HEK293 (cell line): ENCODE results near the gene ARHGAP23.

Source experiments
- GLIS1 ChIP-seq: fragments of 450-650 bp; formaldehyde crosslinking; IDR thresholded peaks from 2 replicates; pipeline ENCODE4 v1.5.1; 2016; ENCODE audit warnings: missing biosample characterization, missing genetic modification characterization
- KLF7 ChIP-seq: fragments of 450-650 bp; formaldehyde crosslinking; IDR thresholded peaks from 2 replicates; pipeline ENCODE4 v1.5.1; 2016; ENCODE audit warnings: missing biosample characterization, missing genetic modification characterization, borderline replicate concordance
- KLF8 ChIP-seq: fragments of 450-650 bp; formaldehyde crosslinking; IDR thresholded peaks from 2 replicates; pipeline ENCODE4 v1.5.1; 2016; ENCODE audit warnings: missing biosample characterization, missing genetic modification characterization
- MYNN ChIP-seq: fragments of 450-650 bp; formaldehyde crosslinking; IDR thresholded peaks from 2 replicates; pipeline ENCODE4 v1.5.1; 2016; ENCODE audit warnings: missing biosample characterization, missing genetic modification characterization, borderline replicate concordance
- PRDM2 ChIP-seq: fragments of 450-650 bp; formaldehyde crosslinking; IDR thresholded peaks from 2 replicates; pipeline ENCODE4 v1.5.1; 2016; ENCODE audit warnings: missing biosample characterization, missing genetic modification characterization, borderline replicate concordance
- SETDB1 ChIP-seq: IDR thresholded peaks from one replicate; pipeline ENCODE4 v1.6.1; 2017; ENCODE audit warnings: mild to moderate bottlenecking, low read length, moderate library complexity, mixed read lengths; ENCODE audit not compliant: insufficient read length
- SP7 ChIP-seq: fragments of 450-650 bp; formaldehyde crosslinking; IDR thresholded peaks from 2 replicates; pipeline ENCODE4 v1.5.1; 2016; ENCODE audit warnings: missing biosample characterization, missing genetic modification characterization
- ZBTB17 ChIP-seq: fragments of 450-650 bp; formaldehyde crosslinking; IDR thresholded peaks from 2 replicates; pipeline ENCODE4 v1.5.1; 2016; ENCODE audit warnings: missing biosample characterization, missing genetic modification characterization
- ZBTB26 ChIP-seq: fragments of 450-650 bp; formaldehyde crosslinking; optimal IDR thresholded peaks from 2 replicates; pipeline ENCODE3; 2016; ENCODE audit warnings: missing biosample characterization, mild to moderate bottlenecking, missing genetic modification characterization
- ZBTB48 ChIP-seq: fragments of 450-650 bp; formaldehyde crosslinking; IDR thresholded peaks from 2 replicates; pipeline ENCODE4 v1.5.1; 2016; ENCODE audit warnings: missing biosample characterization, missing genetic modification characterization
- ZEB2 ChIP-seq: fragments of 450-650 bp; formaldehyde crosslinking; IDR thresholded peaks from 2 replicates; pipeline ENCODE4 v1.5.1; 2016; ENCODE audit warnings: missing biosample characterization, missing genetic modification characterization
- ZFHX2 ChIP-seq: fragments of 450-650 bp; formaldehyde crosslinking; conservative IDR thresholded peaks from 2 replicates; pipeline ENCODE4 v1.5.1; 2016; ENCODE audit warnings: missing biosample characterization, missing genetic modification characterization
- ZFP41 ChIP-seq: fragments of 450-650 bp; formaldehyde crosslinking; IDR thresholded peaks from 2 replicates; pipeline ENCODE4 v1.5.1; 2016; ENCODE audit warnings: missing biosample characterization, missing genetic modification characterization, borderline replicate concordance
- ZIC2 ChIP-seq: fragments of 450-650 bp; formaldehyde crosslinking; IDR thresholded peaks from 2 replicates; pipeline ENCODE4 v1.5.1; 2016; ENCODE audit warnings: missing biosample characterization, missing genetic modification characterization
- ZNF114 ChIP-seq: fragments of 450-650 bp; formaldehyde crosslinking; IDR thresholded peaks from 2 replicates; pipeline ENCODE4 v1.5.0; 2017; ENCODE audit warnings: missing biosample characterization, missing genetic modification characterization
- ZNF138 ChIP-seq: fragments of 450-650 bp; formaldehyde crosslinking; IDR thresholded peaks from 2 replicates; pipeline ENCODE4 v1.5.1; 2016; ENCODE audit warnings: missing biosample characterization, missing genetic modification characterization, borderline replicate concordance
- ZNF146 ChIP-seq: fragments of 450-650 bp; formaldehyde crosslinking; IDR thresholded peaks from 2 replicates; pipeline ENCODE4 v1.5.1; 2016; ENCODE audit warnings: missing biosample characterization, missing genetic modification characterization
- ZNF2 ChIP-seq: fragments of 450-650 bp; formaldehyde crosslinking; IDR thresholded peaks from 2 replicates; pipeline ENCODE4 v1.5.1; 2016; ENCODE audit warnings: missing biosample characterization, missing genetic modification characterization
- ZNF274 ChIP-seq, 2 experiments: fragments of 200-500 bp in 1 of 2; fragments of 450-650 bp in 1 of 2; sonication (Bioruptor generic) in 1 of 2; formaldehyde crosslinking in 1 of 2; IDR thresholded peaks; 2 replicates each; pipeline versions ENCODE4 v1.5.1 to v1.6.1; 2014 to 2016; ENCODE audit warnings: borderline replicate concordance in 1 of 2, inconsistent platforms in 1 of 2, low read length in 1 of 2, missing biosample characterization in 1 of 2, missing genetic modification characterization in 1 of 2
- ZNF292 ChIP-seq: fragments of 450-650 bp; formaldehyde crosslinking; IDR thresholded peaks from 2 replicates; pipeline ENCODE4 v1.5.1; 2016; ENCODE audit warnings: low read depth, missing biosample characterization, missing genetic modification characterization, borderline replicate concordance
- ZNF514 ChIP-seq: fragments of 450-650 bp; formaldehyde crosslinking; IDR thresholded peaks from 2 replicates; pipeline ENCODE4 v1.5.1; 2016; ENCODE audit warnings: missing biosample characterization, missing genetic modification characterization
- ZNF555 ChIP-seq: fragments of 450-650 bp; formaldehyde crosslinking; conservative IDR thresholded peaks from 2 replicates; pipeline ENCODE4 v1.5.1; 2017; ENCODE audit warnings: missing biosample characterization, mild to moderate bottlenecking, missing genetic modification characterization, inconsistent platforms
- ZNF629 ChIP-seq: fragments of 450-650 bp; formaldehyde crosslinking; IDR thresholded peaks from 2 replicates; pipeline ENCODE4 v1.5.1; 2017; ENCODE audit warnings: missing biosample characterization, missing genetic modification characterization
- ZNF707 ChIP-seq: fragments of 450-650 bp; formaldehyde crosslinking; IDR thresholded peaks from 2 replicates; pipeline ENCODE4 v1.5.1; 2016; ENCODE audit warnings: missing biosample characterization, missing genetic modification characterization
- ZSCAN30 ChIP-seq: fragments of 450-650 bp; IDR thresholded peaks from 2 replicates; pipeline ENCODE4 v1.5.1; 2018; ENCODE audit warnings: missing biosample characterization, mild to moderate bottlenecking, missing genetic modification characterization, moderate library complexity
- ZXDB ChIP-seq: fragments of 450-650 bp; formaldehyde crosslinking; IDR thresholded peaks from 2 replicates; pipeline ENCODE4 v1.5.1; 2016; ENCODE audit warnings: missing biosample characterization, missing genetic modification characterization
- TF ChIP-seq, protein P1 (sequence below): fragments of 450-650 bp; IDR thresholded peaks from 2 replicates; pipeline ENCODE4 v1.5.1; 2018; ENCODE audit warnings: missing biosample characterization, missing genetic modification characterization
- TF ChIP-seq, protein P2 (sequence below): fragments of 450-650 bp; formaldehyde crosslinking; IDR thresholded peaks from 2 replicates; pipeline ENCODE4 v1.5.1; 2016; ENCODE audit warnings: missing biosample characterization, missing genetic modification characterization
- TF ChIP-seq, protein P3 (sequence below): fragments of 450-650 bp; formaldehyde crosslinking; IDR thresholded peaks from 2 replicates; pipeline ENCODE4 v1.5.1; 2016; ENCODE audit warnings: missing biosample characterization, missing genetic modification characterization

ARHGAP23 gene

DNA sequence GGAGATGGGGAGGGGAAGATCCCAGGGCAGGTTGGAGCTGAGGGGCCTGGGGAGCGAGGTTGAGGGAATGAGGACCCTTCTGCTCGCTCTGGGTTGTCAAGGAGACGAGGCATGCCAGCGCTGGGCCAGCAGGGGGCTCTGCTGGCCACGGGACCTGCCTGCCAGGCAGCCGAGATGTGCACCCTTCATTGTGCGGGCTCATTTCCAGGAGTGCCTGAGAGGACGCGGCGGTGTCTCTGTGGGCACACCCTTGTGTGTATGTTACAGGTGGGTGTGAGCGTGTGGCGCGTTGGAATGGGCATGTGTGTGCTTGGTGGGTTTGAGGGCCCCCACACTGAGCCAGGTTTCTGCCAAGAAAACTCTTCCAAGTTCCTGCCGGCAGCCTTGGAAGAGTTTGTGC is 15.9 kb downstream of the ARHGAP23 start (continued):
- no peak for TF ChIP-seq ZNF138 (tag by site-specific recombination)
- TF ChIP-seq ZNF514: no peak
- TF ChIP-seq ZBTB48 (tag by site-specific recombination): peak; percentile 45; the same call in 1 of the 2 replicates
- TF ChIP-seq, protein P1, sequence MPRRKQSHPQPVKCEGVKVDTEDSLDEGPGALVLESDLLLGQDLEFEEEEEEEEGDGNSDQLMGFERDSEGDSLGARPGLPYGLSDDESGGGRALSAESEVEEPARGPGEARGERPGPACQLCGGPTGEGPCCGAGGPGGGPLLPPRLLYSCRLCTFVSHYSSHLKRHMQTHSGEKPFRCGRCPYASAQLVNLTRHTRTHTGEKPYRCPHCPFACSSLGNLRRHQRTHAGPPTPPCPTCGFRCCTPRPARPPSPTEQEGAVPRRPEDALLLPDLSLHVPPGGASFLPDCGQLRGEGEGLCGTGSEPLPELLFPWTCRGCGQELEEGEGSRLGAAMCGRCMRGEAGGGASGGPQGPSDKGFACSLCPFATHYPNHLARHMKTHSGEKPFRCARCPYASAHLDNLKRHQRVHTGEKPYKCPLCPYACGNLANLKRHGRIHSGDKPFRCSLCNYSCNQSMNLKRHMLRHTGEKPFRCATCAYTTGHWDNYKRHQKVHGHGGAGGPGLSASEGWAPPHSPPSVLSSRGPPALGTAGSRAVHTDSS (tag by site-specific recombination): no peak
- TF ChIP-seq GLIS1 (tag by site-specific recombination): peak; percentile 38; the same call in 1 of the 2 replicates
- TF ChIP-seq KLF7: no peak
- TF ChIP-seq, protein P2, sequence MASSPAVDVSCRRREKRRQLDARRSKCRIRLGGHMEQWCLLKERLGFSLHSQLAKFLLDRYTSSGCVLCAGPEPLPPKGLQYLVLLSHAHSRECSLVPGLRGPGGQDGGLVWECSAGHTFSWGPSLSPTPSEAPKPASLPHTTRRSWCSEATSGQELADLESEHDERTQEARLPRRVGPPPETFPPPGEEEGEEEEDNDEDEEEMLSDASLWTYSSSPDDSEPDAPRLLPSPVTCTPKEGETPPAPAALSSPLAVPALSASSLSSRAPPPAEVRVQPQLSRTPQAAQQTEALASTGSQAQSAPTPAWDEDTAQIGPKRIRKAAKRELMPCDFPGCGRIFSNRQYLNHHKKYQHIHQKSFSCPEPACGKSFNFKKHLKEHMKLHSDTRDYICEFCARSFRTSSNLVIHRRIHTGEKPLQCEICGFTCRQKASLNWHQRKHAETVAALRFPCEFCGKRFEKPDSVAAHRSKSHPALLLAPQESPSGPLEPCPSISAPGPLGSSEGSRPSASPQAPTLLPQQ: no peak
- TF ChIP-seq, protein P3, sequence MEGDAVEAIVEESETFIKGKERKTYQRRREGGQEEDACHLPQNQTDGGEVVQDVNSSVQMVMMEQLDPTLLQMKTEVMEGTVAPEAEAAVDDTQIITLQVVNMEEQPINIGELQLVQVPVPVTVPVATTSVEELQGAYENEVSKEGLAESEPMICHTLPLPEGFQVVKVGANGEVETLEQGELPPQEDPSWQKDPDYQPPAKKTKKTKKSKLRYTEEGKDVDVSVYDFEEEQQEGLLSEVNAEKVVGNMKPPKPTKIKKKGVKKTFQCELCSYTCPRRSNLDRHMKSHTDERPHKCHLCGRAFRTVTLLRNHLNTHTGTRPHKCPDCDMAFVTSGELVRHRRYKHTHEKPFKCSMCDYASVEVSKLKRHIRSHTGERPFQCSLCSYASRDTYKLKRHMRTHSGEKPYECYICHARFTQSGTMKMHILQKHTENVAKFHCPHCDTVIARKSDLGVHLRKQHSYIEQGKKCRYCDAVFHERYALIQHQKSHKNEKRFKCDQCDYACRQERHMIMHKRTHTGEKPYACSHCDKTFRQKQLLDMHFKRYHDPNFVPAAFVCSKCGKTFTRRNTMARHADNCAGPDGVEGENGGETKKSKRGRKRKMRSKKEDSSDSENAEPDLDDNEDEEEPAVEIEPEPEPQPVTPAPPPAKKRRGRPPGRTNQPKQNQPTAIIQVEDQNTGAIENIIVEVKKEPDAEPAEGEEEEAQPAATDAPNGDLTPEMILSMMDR (tag by site-specific recombination): peak; percentile 94
- no peak for TF ChIP-seq ZNF274 (IDR thresholded peaks at IDR 0.05; ENCODE audit: low read length)
- no peak for TF ChIP-seq ZNF274 (tag by site-specific recombination; IDR thresholded peaks at IDR 0.05; ENCODE audit: borderline replicate concordance)
- peak; percentile 18; the same call in 1 of the 2 replicates for TF ChIP-seq ZIC2
- peak; percentile 69 for TF ChIP-seq ZFHX2 (tag by site-specific recombination)
- no peak for TF ChIP-seq ZNF146
- TF ChIP-seq ZNF707: no peak
- no peak for TF ChIP-seq MYNN (tag by site-specific recombination)
- no peak for TF ChIP-seq ZNF114
- TF ChIP-seq ZEB2 (tag by site-specific recombination): no peak
- TF ChIP-seq ZXDB (tag by site-specific recombination): no peak
- peak; percentile 47; the same call in 1 of the 2 replicates for TF ChIP-seq ZSCAN30
- no peak for TF ChIP-seq SETDB1
- 0 out of 2 replicates have a peak, but pooled peaks have one; percentile 36 for TF ChIP-seq ZBTB17 (tag by site-specific recombination)
- no peak for TF ChIP-seq ZNF292 (tag by site-specific recombination)
- no peak for TF ChIP-seq ZFP41
- TF ChIP-seq ZNF555 (tag by site-specific recombination): no peak
- TF ChIP-seq PRDM2 (tag by site-specific recombination): no peak
- TF ChIP-seq ZNF629: no peak
- peak; percentile 28 for TF ChIP-seq ZBTB26 (tag by site-specific recombination)
- no peak for TF ChIP-seq KLF8
- TF ChIP-seq ZNF2 (tag by site-specific recombination): peak; percentile 100
- TF ChIP-seq SP7 (tag by site-specific recombination): 0 out of 2 replicates have a peak, but pooled peaks have one; percentile 29
